GM18867 (cell line): ENCODE data around the gene IL20.

Experiments used
- ATAC-seq: cut with Tn5 transposase; IDR thresholded peaks from one replicate; pipeline ENCODE4 v1.9.1; 2021; ENCODE audit warnings: mild to moderate bottlenecking, moderate library complexity; ENCODE audit not compliant: unreplicated experiment

IL20 gene

DNA sequence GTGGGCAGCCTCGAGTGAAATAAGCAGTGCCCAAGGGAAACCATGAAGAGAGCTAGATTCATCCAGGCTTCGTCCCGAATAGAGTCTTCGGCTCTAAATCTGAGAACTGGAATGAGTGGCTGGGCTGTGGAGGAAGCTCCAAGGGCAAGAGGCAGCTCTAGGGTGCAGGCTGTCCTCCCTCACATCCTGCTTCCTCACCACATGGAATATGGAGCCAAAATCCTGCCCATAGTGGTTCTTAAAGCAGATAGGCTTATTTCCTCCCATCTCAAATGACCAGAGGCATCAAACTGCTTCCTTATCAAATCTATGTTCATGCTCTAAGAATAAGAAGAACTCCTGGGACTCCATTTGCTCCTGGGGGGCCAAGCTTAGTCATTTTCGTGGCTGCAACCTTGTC is 34.3 kb downstream of the IL20 start:
- no peak for ATAC-seq

DNA sequence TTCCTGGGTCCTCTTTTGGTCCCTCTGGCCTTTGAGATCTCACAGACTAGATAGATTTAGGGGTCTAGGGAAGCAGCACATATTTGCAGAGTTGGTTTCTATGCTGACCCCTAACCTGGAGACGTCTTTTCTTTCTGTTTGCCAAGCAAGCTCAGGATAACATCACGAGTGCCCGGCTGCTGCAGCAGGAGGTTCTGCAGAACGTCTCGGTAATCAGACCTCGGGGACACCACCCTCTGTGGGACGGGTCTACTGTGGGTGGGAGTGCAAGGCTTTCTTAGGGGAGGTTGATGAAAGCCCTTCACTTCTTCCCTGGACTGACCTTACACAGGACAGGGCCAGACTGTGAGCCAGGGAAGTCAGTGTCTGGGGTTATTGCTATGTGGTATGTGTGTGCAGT is 34.7 kb downstream of the IL20 start:
- ATAC-seq, result no peak

DNA sequence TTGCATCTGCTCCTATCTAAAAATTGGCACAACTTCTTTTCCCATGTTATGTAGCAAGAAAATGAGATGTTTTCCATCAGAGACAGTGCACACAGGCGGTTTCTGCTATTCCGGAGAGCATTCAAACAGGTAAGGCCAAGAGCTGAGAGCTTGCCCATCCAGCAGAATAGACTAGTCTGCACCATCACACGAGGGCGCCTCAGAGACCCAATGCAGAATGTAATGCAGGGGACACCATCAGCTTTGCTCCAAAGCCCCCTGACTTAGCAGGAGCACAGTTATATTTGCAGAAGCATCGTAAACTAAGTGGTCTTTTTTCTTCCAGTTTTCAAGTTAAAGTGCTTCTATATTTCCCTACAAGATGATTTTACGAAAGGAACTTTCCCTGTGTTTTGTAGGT is 36.5 kb downstream of the IL20 start:
- no peak for ATAC-seq

DNA sequence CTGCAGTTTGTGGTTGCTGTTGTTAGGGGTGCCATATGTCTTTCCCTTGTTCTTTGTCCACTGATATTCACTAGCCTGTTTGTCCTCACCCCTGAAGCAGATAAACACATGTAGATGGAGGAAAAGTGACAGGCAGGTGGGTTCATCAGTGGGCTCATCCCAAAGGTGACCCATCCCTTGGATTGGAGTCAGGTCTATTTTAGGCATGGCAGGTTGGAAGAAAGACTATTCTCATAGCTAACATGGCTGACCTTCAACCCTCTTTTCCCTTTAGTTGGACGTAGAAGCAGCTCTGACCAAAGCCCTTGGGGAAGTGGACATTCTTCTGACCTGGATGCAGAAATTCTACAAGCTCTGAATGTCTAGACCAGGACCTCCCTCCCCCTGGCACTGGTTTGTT is 37.3 kb downstream of the IL20 start:
- no peak for ATAC-seq

DNA sequence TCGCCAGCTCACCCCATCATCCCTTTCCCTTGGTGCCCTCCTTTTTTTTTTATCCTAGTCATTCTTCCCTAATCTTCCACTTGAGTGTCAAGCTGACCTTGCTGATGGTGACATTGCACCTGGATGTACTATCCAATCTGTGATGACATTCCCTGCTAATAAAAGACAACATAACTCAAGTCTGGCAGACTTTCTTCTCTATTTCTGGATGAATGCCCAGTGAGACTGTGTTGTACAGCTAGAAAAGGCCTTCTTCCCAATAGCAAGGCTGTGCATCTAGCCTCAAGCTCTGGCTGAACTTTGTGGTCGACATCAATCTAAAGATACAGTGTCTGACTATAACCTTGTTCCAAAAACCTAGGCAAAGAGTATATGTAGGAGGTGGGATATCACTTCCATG is 38.3 kb downstream of the IL20 start:
- no peak for ATAC-seq

DNA sequence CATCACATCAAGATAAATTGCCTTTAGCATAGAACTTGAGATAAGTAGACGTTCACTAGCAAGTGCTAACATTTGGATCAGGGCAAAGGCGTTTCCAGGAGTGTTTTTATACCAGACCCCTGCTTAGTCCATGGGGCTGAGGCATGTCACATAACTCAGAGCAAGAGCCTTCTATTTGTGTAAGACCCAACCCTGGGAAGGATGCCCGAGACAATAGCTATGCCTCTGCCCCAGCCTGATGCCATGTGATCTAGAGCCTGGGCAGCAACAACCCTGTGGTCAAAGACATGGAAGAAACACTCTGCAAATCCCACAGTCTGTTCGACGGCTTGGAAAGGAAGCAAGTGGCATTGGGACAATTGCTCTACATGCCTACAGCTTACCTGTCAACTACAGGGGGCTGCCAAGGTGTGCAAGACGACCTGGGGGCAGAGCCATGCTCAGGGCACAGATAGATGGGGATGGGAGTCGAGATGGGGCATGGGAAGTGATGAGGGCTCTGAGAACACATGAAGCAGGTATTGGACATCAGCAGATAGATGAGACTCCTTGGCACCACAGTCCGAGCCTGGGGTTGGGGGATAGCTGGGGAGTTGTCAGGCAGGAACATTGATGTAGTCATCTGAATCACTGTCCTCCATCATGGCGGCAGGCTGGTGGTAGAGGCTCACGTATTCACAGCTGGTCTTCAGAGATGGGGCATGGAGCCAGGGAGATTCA is 39.2 kb downstream of the IL20 start:
- ATAC-seq, result no peak

DNA sequence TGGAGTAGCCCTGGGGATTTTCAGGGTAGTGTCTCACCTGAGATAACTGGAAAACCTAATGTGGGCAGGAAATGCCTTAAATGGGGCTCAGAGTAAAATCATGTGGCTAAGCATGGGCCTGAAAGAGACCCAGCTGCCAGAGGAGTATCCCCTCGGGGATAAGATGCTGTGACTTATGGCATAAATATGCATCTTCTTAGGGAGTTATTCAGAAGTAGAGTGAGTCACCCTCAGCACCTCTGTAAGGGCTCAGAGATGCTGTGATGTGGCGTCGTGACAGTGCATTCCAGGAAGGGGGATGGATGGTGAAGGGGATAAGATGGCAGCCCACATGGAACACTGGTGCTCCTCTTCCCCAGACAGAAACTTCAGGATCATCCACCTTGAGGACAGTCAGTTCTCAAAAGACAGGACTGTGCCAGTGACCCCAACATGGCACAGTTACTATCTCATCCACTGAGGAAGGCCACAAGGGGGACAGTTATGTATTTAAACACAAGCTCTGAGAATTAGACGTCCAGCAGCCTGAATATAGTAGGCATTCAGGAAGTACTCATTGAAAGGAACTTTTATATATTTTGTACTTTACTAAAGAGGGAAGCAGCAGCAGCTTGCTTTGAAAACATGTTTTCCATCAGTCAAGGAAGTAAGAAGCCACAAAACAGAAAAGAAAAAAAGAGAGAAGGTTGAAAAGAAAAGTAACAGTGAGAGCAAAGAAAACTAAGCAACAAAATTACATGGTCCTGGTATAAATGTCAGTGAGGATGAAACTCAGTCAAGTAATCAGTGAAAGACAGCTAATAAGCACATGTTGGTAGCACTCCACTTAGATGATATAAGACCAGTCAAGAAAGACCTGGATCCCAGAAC is 40.1 kb downstream of the IL20 start:
- no peak for ATAC-seq

DNA sequence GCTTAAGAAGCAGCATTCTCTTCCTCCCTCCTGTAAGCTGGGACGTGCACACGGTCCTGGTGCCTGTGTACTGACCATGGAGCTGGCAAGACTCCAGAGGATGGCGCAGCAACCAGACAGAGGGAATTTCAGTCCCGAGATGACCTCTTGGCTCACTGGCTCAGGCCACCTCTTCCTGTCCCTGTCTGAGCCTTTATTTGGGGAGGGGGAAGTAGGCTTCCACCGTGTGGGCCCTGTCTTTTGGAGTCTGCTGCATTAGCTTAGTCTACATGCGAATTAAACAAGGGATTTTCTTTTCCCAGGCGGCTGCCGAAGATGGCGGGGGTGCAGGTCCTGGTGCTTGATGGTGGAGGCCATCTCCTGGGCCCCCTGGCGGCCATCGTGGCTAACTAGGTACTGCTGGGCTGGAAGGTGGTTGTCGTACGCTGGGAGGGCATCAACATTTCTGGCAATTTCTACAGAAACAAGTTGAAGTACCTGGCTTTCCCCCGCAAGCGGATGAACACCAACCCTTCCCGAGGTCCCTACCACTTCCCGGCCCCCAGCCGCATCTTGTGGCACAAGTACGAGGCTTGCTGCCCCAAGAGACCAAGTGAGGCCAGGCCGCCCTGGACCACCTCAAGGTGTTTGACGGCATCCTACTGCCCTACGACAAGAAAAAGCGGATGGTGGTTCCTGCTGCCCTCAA is 42.0 kb downstream of the IL20 start:
- ATAC-seq, result no peak

DNA sequence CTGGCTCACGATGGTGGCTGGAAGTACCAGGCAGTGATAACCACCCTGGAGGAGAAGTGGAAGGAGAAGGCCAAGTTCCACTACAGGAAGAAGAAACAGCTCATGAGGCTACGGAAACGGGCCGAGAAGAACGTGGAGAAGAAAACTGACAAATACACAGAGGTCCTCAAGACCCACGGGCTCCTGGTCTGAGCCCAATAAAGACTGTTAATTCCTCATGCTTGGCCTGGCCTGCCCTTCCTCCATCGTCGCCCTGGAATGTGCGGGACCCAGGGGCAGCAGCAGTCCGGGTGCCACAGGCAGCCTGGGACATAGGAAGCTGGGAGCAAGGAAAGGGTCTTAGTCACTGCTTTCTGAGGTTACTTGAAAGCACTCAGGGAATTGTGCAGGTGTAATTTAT is 42.6 kb downstream of the IL20 start:
- ATAC-seq, result no peak

DNA sequence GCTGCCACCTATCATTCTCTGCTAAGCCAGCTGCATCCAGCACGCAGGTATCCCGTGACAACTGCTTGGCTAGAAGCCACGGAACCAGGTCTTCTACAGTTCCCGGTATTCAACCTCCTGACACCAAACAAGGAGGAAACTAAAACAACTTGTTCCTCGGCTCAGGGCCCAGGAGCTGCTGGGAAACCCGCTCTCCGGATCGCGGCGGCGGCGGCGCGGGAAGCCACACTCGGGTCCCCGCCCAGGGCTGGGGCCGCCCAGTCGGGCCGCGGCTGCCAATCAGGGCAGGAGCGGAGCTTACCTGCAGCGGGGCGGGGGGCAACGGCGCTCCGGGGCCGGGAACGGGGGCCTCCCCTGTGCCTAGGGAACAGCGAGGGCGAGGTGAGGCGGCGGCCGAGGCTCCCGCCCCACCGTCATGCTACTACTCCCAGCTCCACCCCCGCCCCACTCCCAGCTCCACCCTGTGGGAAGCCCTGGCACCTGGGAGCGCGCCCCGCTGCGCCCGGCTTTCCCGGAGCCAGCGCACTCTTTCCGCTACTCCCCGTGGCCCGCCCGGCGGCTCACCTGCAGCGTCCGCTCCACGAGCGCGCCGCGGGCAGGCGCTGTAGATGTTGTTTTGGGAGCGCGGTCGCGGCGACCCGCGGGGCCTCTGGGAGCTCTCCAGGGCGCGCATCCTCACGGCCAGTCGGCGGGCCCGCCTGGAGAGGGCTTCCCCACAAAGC is 43.9 kb downstream of the IL20 start:
- ATAC-seq, result no peak

DNA sequence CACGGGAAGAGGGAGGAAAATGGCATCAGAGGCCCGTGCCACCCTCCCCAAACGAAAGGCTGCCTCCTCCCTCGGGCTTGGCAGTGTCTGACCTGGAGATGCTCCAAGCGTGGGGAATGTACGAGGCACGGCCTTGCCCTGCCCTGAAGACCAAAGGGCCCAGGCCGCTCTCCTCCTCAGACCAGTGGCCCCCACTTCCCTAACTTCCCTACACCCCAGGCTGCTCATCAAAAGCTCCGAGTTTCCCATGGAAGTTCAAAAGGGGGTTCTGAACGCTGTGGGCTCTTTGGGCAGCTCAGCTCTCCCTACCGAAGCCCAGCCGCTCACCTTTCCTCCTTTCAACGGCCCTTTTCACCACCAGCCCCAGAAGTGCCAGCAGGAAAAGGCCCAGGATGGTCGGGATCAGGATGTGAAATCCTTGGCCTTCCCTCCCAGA is 44.5 kb downstream of the IL20 start:
- no peak for ATAC-seq

DNA sequence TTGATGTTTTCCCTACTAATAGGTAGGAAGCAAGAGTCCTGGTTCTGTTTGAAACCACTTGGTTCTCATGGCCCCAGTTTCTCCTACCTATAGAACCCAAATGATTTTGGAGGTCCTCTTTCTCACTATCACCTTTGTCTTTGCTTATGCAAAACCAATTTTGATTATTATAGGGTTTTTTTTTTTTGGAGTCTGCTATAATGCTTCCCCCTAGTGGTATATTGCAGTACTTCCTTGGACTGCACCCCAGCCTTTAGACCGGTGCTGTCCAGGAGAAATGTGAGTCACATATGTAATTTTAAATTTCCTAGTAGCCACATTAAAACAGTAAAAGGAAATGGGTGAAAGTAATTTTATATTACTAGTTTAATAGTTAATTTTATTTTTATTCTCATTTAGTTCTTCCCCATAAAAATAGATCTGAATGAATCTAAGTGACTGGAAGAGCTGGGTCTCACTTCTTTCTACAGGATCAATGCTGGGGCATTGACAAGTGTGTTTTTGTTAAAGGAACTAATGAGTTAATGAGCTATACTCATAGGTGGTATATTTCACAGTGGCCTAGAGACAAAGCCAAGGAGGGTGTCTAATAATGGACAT is 45.7 kb downstream of the IL20 start:
- peak; percentile 38 for ATAC-seq

DNA sequence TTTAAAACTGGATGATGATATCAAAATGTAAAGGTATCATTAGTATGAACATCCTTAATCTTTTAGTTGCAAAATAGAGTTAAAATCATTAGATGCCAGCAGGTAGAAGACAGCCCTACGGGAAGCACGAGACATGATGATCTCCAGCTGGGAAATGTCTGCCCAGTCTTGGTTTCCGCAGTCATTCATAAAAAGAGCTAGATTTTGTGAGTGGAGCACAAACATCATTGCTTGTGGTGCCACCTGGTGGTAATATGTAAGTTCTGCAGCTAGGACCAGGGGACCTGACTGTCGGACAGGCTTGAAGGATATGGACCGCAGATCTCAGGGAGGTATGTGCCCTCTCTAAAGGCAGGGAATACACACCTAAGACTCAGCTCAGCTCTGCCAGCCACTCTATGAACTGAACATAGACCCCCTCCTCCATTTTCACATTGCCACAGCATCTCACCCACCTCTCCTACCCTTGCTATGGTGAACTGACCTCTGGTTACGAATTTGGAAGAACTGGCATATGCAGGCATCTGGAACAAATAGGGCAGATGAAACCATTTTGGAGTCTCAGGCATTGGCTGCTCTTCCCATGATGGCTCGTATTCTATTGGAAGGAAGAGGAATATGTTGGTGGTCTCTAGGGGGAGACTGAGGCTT is 47.1 kb downstream of the IL20 start:
- peak; percentile 54 for ATAC-seq

DNA sequence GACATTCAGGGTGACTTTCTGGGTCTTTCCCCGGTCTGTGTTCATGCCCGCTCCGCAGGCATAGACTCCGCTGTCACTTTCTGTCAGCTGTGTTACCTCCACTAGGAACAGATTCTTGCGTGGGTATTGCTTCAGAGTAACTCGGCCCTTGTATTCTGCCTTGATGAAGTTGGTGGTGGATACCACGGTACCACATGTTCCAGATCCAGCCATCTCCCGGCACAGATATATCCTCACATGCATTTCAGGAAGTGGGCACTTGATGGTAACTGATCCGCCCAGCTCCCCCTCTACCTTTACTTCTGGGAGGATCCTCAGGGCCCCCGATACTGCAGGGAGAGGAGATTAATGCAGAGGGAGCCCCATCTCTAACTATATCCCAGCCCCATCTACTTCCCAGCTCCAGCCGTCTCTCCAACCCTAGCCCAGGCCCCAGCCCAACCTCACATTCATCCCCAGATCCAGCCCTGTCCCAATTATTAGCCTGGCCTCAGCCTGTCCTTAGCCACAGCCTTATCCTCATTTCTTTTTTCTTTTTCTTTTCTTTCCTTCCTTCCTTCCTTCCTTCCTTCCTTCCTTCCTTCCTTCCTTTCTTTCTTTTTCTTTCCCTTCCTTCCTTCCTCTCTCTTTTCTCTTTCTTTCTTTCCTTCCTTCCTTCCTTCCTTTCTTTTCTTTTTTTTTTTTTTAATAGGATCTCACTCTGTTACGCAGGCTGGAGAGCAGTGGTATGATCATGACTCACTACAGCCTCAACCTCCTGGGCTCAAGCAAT is 48.5 kb downstream of the IL20 start:
- ATAC-seq, result no peak

DNA sequence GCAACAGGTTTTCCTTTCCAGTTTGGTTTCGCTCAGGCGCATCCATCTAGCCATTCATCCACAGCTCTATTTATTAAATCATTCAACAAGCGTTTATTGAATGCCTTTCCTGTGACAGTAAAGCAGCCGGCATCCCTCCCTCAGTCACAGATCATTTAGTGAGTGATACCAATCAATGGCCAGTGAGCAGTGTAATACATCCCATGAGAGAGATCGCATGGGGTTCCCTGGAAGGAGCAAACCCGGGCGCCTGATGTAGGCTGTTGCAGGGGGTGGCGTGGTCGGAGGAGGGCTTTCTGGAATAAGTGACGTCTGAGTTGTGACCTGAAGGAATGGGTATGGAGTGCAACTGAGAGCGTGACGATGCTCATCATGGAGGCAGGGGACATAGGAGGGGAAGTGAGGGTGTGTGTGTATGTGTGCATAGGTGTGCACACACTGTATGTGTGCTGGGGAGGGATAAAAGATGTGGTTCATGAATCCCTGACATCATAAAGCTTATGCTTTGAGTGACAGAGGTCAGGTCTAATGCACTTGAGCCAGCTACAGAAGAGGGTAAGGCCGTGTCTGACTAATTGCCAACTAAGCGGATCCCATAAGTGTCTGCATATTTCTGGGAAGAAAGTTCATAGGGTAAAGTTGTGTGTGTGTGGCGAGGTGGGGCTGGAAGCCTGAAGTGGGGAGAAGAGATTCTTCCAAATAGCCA is 49.8 kb downstream of the IL20 start:
- no peak for ATAC-seq

DNA sequence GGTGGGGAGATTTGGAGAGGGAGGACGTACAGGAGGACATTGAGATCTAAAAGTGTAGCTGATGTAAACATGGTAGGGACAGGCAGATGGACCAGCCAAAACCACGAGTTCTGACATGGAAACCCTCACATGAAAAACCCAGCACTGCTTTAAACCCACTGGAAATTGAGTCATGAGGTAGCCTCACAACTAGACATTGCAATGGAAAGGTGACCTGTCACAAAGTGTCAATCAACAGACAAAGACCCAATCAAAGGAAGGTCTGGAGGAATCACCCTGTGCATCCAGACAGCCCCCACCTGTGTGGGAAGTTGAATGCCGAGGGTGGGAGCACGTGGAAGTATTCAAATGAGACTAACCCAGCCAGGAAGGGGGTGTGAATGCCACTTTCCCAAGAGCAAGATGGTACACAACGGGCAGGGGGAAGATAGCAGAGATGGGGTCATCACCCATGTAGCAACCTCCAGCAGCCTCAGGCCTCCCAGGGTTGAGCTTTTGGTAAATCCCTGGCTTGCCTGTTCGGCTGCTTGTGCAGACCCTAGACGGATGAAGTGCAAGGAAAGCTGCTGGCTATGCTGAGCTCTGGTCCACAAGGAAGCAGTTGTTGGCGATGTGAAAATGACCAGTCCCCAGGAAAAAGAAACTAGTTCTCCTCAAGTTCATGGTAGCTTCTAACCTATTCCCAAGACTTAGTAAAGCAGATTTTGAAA is 50.7 kb downstream of the IL20 start:
- ATAC-seq, result no peak

DNA sequence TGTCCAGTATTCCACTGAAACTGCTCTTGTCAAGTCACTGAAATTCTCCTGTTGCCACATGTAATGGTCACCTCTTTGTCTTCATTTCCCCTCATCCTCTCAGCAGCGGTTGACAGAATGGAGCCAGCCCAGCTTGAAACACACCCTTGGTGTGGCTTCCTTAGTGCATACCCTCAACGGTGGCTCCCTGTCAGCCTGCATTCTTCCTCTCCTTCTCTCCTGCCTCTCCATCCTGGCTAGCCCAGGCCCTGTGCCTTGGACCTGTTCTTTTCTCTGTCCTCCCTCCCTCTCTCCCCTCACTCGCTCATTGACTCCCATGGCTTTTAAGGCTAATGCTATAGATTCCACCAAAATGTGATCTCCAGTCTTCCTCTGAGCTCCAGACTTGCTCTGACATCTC is 52.7 kb downstream of the IL20 start:
- no peak for ATAC-seq
